Trophoblast cell (in vitro differentiated cells and primary cell): ENCODE results near the gene MFAP3.

Experiments
- DNase-seq, 2 donors: peaks; one replicate each; pipeline ENCODE4 v3.0.0-alpha.2; 2016
- H2AFZ ChIP-seq: 2 replicates; pipeline ENCODE4 v1.6.1; 2013; ENCODE audit warnings: low read length, moderate library complexity, mild to moderate bottlenecking; ENCODE audit not compliant: insufficient read depth, poor library complexity
- H2AK5ac ChIP-seq: 2 replicates; pipeline ENCODE4 v1.6.1; 2013; ENCODE audit warnings: mild to moderate bottlenecking, low read length
- H2BK120ac ChIP-seq: 2 replicates; pipeline ENCODE4 v1.6.1; 2013; ENCODE audit warnings: low read length, mild to moderate bottlenecking, moderate library complexity; ENCODE audit not compliant: insufficient read depth, poor library complexity
- H2BK12ac ChIP-seq: 2 replicates; pipeline ENCODE4 v1.6.1; 2013; ENCODE audit warnings: mild to moderate bottlenecking, low read length, moderate library complexity
- H2BK5ac ChIP-seq: 2 replicates; pipeline ENCODE4 v1.6.1; 2013; ENCODE audit warnings: low read length, low read depth, moderate library complexity, mild to moderate bottlenecking; ENCODE audit not compliant: poor library complexity
- H3K14ac ChIP-seq: 2 replicates; pipeline ENCODE4 v1.6.1; 2013; ENCODE audit warnings: mild to moderate bottlenecking, low read length
- H3K18ac ChIP-seq: 2 replicates; pipeline ENCODE4 v1.6.1; 2013; ENCODE audit warnings: mild to moderate bottlenecking, low read length
- H3K23ac ChIP-seq: 2 replicates; pipeline ENCODE4 v1.6.1; 2013; ENCODE audit warnings: low read length
- H3K27ac ChIP-seq: 2 replicates; pipeline ENCODE4 v1.5.1; 2013; ENCODE audit warnings: low read depth, mild to moderate bottlenecking, inconsistent platforms, low read length, moderate library complexity
- H3K27me3 ChIP-seq: 2 replicates; pipeline ENCODE4 v1.6.1; 2013; ENCODE audit warnings: inconsistent platforms, mild to moderate bottlenecking, low read length, moderate library complexity; ENCODE audit not compliant: insufficient read depth
- H3K36me3 ChIP-seq, 2 experiments: 1 replicate in 1 of 2; 2 replicates in 1 of 2; pipeline ENCODE4 v1.6.1; 2013; ENCODE audit warnings: low read length in 2 of 2, mild to moderate bottlenecking in 2 of 2, moderate library complexity in 1 of 2; ENCODE audit not compliant: insufficient read depth in 2 of 2, control insufficient read depth in 1 of 2
- H3K4ac ChIP-seq: 2 replicates; pipeline ENCODE4 v1.6.1; 2013; ENCODE audit warnings: low read depth, mild to moderate bottlenecking, low read length, moderate library complexity
- H3K4me1 ChIP-seq, 2 experiments: 1 replicate in 1 of 2; 2 replicates in 1 of 2; pipeline ENCODE4 v1.6.1; 2013; ENCODE audit warnings: low read length in 2 of 2, mild to moderate bottlenecking in 2 of 2, moderate library complexity in 1 of 2; ENCODE audit not compliant: insufficient read depth in 2 of 2, control insufficient read depth in 1 of 2
- H3K4me2 ChIP-seq: 2 replicates; pipeline ENCODE4 v1.6.1; 2013; ENCODE audit warnings: inconsistent platforms, mild to moderate bottlenecking, low read length, moderate library complexity
- H3K4me3 ChIP-seq: 2 replicates; pipeline ENCODE4 v1.5.1; 2013; ENCODE audit warnings: mild to moderate bottlenecking, low read depth, low read length, inconsistent platforms
- H3K79me1 ChIP-seq: one replicate; pipeline ENCODE4 v1.6.1; 2013; ENCODE audit warnings: low read length
- H3K79me2 ChIP-seq: 2 replicates; pipeline ENCODE4 v1.6.1; 2013; ENCODE audit warnings: low read length, mild to moderate bottlenecking; ENCODE audit not compliant: control insufficient read depth, insufficient read depth, poor library complexity
- H3K9ac ChIP-seq: 2 replicates; pipeline ENCODE4 v1.6.1; 2013; ENCODE audit warnings: mild to moderate bottlenecking, low read length
- H3K9me3 ChIP-seq: 2 replicates; pipeline ENCODE4 v1.6.1; 2013; ENCODE audit warnings: low read depth, mild to moderate bottlenecking, control low read depth, inconsistent platforms, low read length; ENCODE audit not compliant: insufficient read depth
- H4K12ac ChIP-seq: 2 replicates; pipeline ENCODE4 v1.6.1; 2013; ENCODE audit warnings: low read depth, mild to moderate bottlenecking, low read length, moderate library complexity
- H4K8ac ChIP-seq: 2 replicates; pipeline ENCODE4 v1.6.1; 2013; ENCODE audit warnings: low read depth, mild to moderate bottlenecking, low read length, moderate library complexity
- H4K91ac ChIP-seq: one replicate; pipeline ENCODE4 v1.6.1; 2013; ENCODE audit warnings: low read depth, mild to moderate bottlenecking, low read length, moderate library complexity
- WGBS: extraction: QIAGEN DNeasy Blood & Tissue Kit; methylation state at CpG from one replicate; pipeline ENCODE4 v1.1.7; 2013; ENCODE audit warnings: missing lambda C conversion rate; ENCODE audit not compliant: insufficient read length, insufficient coverage; ENCODE audit errors: extremely low coverage; 5-methylcytosine and 5-hydroxymethylcytosine counted together

MFAP3 gene

GRCh38 chr5:154071799-154072413, 33.1 kb downstream of the MFAP3 start:
- WGBS = no CpG with 5 or more reads among the region's 2 CpGs
- H3K79me1 ChIP-seq = no peaks in the 10 kb centered on the region

DNA sequence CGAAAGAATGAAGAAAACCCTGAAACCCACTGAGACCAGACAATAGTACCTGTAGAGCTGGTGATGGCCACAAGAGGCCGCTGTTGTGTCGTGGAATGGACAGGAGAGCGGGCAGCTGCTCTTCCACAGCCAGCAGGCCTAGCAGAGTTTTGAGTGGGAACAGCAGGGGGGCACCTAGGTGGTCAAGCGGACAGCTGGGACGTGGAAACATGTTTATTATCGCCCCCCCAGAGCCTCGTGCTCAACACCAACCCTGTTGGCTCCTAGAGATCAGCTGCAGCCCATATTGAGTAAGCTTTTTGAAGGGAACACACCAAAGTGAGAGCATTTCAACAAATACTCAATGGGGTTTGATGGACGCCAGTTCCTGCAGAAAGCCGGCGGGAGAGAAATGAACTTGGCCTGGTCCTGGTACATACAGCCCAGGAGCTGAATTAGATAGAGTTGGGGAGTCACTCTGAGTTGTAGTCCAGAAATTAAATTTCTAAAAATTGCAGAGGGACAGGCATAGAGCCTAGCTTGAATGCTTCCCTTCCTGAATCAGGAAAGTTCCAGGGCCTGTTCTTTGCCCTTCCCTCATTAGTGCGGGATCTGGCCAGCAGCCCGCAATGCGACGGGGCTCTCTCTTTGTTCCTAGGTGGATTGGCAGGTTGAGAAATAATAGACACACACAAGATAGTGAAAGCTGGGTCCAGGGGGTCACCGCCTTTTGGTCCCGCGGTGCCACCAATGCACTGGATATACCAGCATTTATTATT, 33.8 kb downstream of the MFAP3 start:
- WGBS = no CpG with 5 or more reads among the region's 18 CpGs
- DNase-seq = peak; percentile 56 to 87
- H4K8ac ChIP-seq = peak overlapping the region; percentile 57
- no peaks in the 10 kb centered on the region for H3K27me3 ChIP-seq
- H2BK120ac ChIP-seq = no peak overlapping the region
- no peaks in the 10 kb centered on the region for H3K9me3 ChIP-seq
- H3K9ac ChIP-seq = no peak overlapping the region
- H2BK5ac ChIP-seq = no peak overlapping the region
- no peaks in the 10 kb centered on the region for H3K79me1 ChIP-seq
- no peak overlapping the region for H3K14ac ChIP-seq
- H4K91ac ChIP-seq = peak overlapping the region; percentile 28
- H3K4me1 ChIP-seq = peaks cover 2 to 3% of the 10 kb centered on the region in 2 experiments
- no peak overlapping the region for H3K23ac ChIP-seq
- H3K4me2 ChIP-seq = no peak overlapping the region
- H2AK5ac ChIP-seq = peak overlapping the region; percentile 47
- H4K12ac ChIP-seq = no peak overlapping the region
- peak overlapping the region; percentile 57 for H2AFZ ChIP-seq
- H3K36me3 ChIP-seq = no peaks in the 10 kb centered on the region
- no peak overlapping the region for H3K4ac ChIP-seq
- H3K79me2 ChIP-seq = no peaks in the 10 kb centered on the region
- no peak overlapping the region for H3K18ac ChIP-seq
- no peak overlapping the region for H3K27ac ChIP-seq
- no peak overlapping the region for H3K4me3 ChIP-seq
- H2BK12ac ChIP-seq = peak overlapping the region; percentile 79

More at GRCh38 chr5:154071799-154072413, 33.1 kb downstream of the MFAP3 start:
- Histone ChIP-seq H3K4me1 (peaks cover 2 to 3% of the 10 kb centered on the region in 2 experiments), H3K27ac (no peak overlapping the region), H2AK5ac (no peak overlapping the region), H3K79me2 (no peaks in the 10 kb centered on the region), H3K36me3 (no peaks in the 10 kb centered on the region), H3K9me3 (no peaks in the 10 kb centered on the region), H2BK12ac (no peak overlapping the region), H3K4me3 (no peak overlapping the region), H3K4me2 (no peak overlapping the region), H4K8ac (no peak overlapping the region), H3K27me3 (no peaks in the 10 kb centered on the region), H3K14ac (no peak overlapping the region), H3K4ac (no peak overlapping the region), H3K18ac (no peak overlapping the region), H3K23ac (no peak overlapping the region), H2AFZ (no peak overlapping the region), H4K12ac (no peak overlapping the region), H2BK120ac (no peak overlapping the region), H3K9ac (no peak overlapping the region), H2BK5ac (no peak overlapping the region), H4K91ac (no peak overlapping the region)
- DNase-seq = no peak

DNA sequence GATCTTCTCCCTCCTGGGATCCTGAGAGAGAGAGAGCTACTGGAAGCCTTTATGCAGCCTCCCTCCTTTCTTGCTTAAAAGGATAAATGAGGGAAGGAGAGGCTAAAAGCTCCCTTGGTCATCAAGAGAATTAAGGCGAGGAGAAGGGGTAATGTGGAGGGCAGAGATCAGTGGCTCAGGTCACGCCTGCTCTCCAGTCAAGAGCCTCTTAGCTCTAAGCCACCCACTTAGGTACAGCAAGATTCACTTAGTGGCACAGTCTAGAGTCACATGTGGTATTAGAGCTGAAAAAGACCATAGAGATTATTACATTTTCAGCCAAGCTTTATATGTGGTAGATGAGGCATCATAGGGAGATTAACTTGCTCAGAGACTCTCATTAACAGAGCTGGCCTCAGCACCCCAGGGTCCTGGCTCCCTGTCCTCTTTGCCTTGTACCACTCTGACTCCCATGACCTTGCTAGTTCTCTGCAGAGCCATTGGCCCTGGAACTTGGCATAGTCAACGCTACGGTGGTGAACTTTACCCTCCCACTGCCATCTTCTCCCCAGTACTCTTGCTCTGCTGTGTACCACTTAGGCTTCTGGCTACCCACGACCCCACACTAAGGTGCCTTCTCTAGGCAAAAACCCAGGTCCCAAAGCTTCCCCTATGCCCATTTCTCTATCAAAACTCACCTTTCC, 37.6 kb downstream of the MFAP3 start:
- Histone ChIP-seq H3K79me1 (no peaks in the 10 kb centered on the region), H2AFZ (no peak overlapping the region), H3K18ac (no peak overlapping the region), H3K27ac (no peak overlapping the region), H2AK5ac (no peak overlapping the region), H2BK12ac (no peak overlapping the region), H3K27me3 (no peaks in the 10 kb centered on the region), H2BK120ac (no peak overlapping the region), H3K9me3 (no peaks in the 10 kb centered on the region), H3K4me2 (no peak overlapping the region), H3K4me1 (peaks cover 2 to 3% of the 10 kb centered on the region in 2 experiments), H3K9ac (no peak overlapping the region), H3K4ac (no peak overlapping the region), H4K8ac (no peak overlapping the region), H3K79me2 (no peaks in the 10 kb centered on the region), H3K14ac (no peak overlapping the region), H4K91ac (no peak overlapping the region), H3K23ac (no peak overlapping the region), H3K4me3 (no peak overlapping the region), H2BK5ac (no peak overlapping the region), H4K12ac (no peak overlapping the region), H3K36me3 (no peaks in the 10 kb centered on the region)
- DNase-seq = no peak
- no CpG with 5 or more reads among the region's 5 CpGs for WGBS

- Histone ChIP-seq H3K79me1 (no peaks in the 10 kb centered on the region), H3K4ac (no peak overlapping the region), H3K36me3 (no peaks in the 10 kb centered on the region), H3K4me1 (peaks cover 0 to 2% of the 10 kb centered on the region in 2 experiments), H2BK12ac (no peak overlapping the region), H2AFZ (no peak overlapping the region), H3K9me3 (no peaks in the 10 kb centered on the region), H3K4me3 (no peak overlapping the region), H2AK5ac (no peak overlapping the region), H3K79me2 (no peaks in the 10 kb centered on the region), H4K91ac (no peak overlapping the region), H4K8ac (no peak overlapping the region), H4K12ac (no peak overlapping the region), H2BK5ac (no peak overlapping the region), H3K4me2 (no peak overlapping the region), H3K18ac (no peak overlapping the region), H3K27me3 (no peaks in the 10 kb centered on the region), H3K27ac (no peak overlapping the region), H2BK120ac (no peak overlapping the region), H3K9ac (no peak overlapping the region), H3K23ac (no peak overlapping the region), H3K14ac (no peak overlapping the region)
- DNase-seq = no peak
- no CpG with 5 or more reads among the region's 1 CpG for WGBS
Observed at GRCh38 chr5:154077696-154078095, 38.9 kb downstream of the MFAP3 start.
